GM11168 (cell line): Measurements from ENCODE around the gene CALML4.

Experiments used
- in situ Hi-C: fragments of 300-500 bp; cut with MboI; formaldehyde crosslinking; loops from one replicate; pipeline ENCODE4 v1.12.0; 2022; ENCODE audit warnings: low sequenced_read_pairs; ENCODE audit not compliant: unreplicated experiment

Gene CALML4

GRCh38 chr15:68154923-68155559 is 50.1 kb downstream of the CALML4 start:
- in situ Hi-C loops = loop anchor here (5.0 to 10.0 kb wide), 2 partner anchors 98 to 270 kb away; no protein-coding TSS in a partner anchor

- in situ Hi-C loops = loop anchor here (5.0 to 10.0 kb wide), 2 partner anchors 95 to 268 kb away; no protein-coding TSS in a partner anchor
Measured at GRCh38 chr15:68152342-68152741, 52.8 kb downstream of the CALML4 start.

GRCh38 chr15:68151277-68151676 is 53.9 kb downstream of the CALML4 start:
- in situ Hi-C loops = loop anchor here (5.0 to 10.0 kb wide), 2 partner anchors 94 to 266 kb away; no protein-coding TSS in a partner anchor

- in situ Hi-C loops = loop anchor here (5.0 to 10.0 kb wide), 2 partner anchors 93 to 265 kb away; no protein-coding TSS in a partner anchor
Measured at GRCh38 chr15:68150187-68150586, 54.9 kb downstream of the CALML4 start.

GRCh38 chr15:68149059-68149458 is 56.1 kb downstream of the CALML4 start:
- in situ Hi-C loops = no loop called here

GRCh38 chr15:68148039-68148438 is 57.1 kb downstream of the CALML4 start:
- in situ Hi-C loops = no loop called here

- in situ Hi-C loops = no loop called here
Measured at GRCh38 chr15:68145706-68146105, 59.4 kb downstream of the CALML4 start.

GRCh38 chr15:68143785-68144184 is 61.3 kb downstream of the CALML4 start:
- in situ Hi-C loops = no loop called here

- in situ Hi-C loops = no loop called here
Measured at GRCh38 chr15:68143129-68143528, 62.0 kb downstream of the CALML4 start.
